SK-N-SH treated with all-trans-retinoic acid at 6 μM for 48 hours (cell line): Measurements from ENCODE around the gene MOCS3.

Experiments used
- ATAC-seq: fragments of 200-7000 bp; cut with Tn5 transposase; 3 replicates; pipeline ENCODE4 v1.9.1; 2020; ENCODE audit warnings: mild to moderate bottlenecking, moderate library complexity
- ARNTL ChIP-seq: fragments of 450-650 bp; formaldehyde crosslinking; IDR thresholded peaks from 2 replicates; pipeline ENCODE4 v1.5.0; 2020; ENCODE audit warnings: low read depth, mild to moderate bottlenecking, moderate library complexity, borderline replicate concordance
- BACH2 ChIP-seq: fragments of 250-450 bp; sonication (Bioruptor Pico); IDR thresholded peaks from 2 replicates; pipeline ENCODE4 v1.9.0; 2021; ENCODE audit warnings: mild to moderate bottlenecking, borderline replicate concordance
- CREB5 ChIP-seq: fragments of 250-450 bp; sonication (Bioruptor Pico); IDR thresholded peaks from 2 replicates; pipeline ENCODE4 v1.5.1; 2020; ENCODE audit warnings: low read depth, mild to moderate bottlenecking, moderate library complexity
- CSDC2 ChIP-seq: fragments of 250-450 bp; sonication (Bioruptor Pico); IDR thresholded peaks from 2 replicates; pipeline ENCODE4 v1.5.0; 2020; ENCODE audit warnings: mild to moderate bottlenecking, moderate library complexity
- ESRRG ChIP-seq: fragments of 250-450 bp; sonication (Bioruptor Pico); IDR thresholded peaks from 2 replicates; pipeline ENCODE4 v1.6.1; 2021; ENCODE audit warnings: mild to moderate bottlenecking
- GLIS3 ChIP-seq: fragments of 250-450 bp; sonication (Bioruptor Pico); IDR thresholded peaks from 2 replicates; pipeline ENCODE4 v1.5.0; 2020; ENCODE audit warnings: mild to moderate bottlenecking, moderate library complexity
- ISL1 ChIP-seq: fragments of 250-450 bp; sonication (Bioruptor Pico); IDR thresholded peaks from 2 replicates; pipeline ENCODE4 v2.1.2; 2022; ENCODE audit warnings: mild to moderate bottlenecking, moderate library complexity
- OSR1 ChIP-seq: fragments of 250-450 bp; sonication (Bioruptor Pico); IDR thresholded peaks from 2 replicates; pipeline ENCODE4 v1.8.0; 2022; ENCODE audit warnings: moderate library complexity, mild to moderate bottlenecking, inconsistent platforms
- PATZ1 ChIP-seq: fragments of 250-450 bp; sonication (Bioruptor Pico); IDR thresholded peaks from 2 replicates; pipeline ENCODE4 v1.8.0; 2020; ENCODE audit warnings: mild to moderate bottlenecking, moderate library complexity, borderline replicate concordance
- RARB ChIP-seq: fragments of 250-450 bp; sonication (Bioruptor Pico); IDR thresholded peaks from 2 replicates; pipeline ENCODE4 v1.8.0; 2021; ENCODE audit warnings: mild to moderate bottlenecking, moderate library complexity
- SNAI2 ChIP-seq: fragments of 250-450 bp; sonication (Bioruptor Pico); IDR thresholded peaks from 2 replicates; pipeline ENCODE4 v1.5.0; 2020; ENCODE audit warnings: mild to moderate bottlenecking, moderate library complexity
- TCF4 ChIP-seq: fragments of 250-450 bp; sonication (Bioruptor Pico); IDR thresholded peaks from 2 replicates; pipeline ENCODE4 v1.8.0; 2021; ENCODE audit warnings: mild to moderate bottlenecking, moderate library complexity, borderline replicate concordance
- TSHZ2 ChIP-seq: fragments of 250-450 bp; sonication (Bioruptor Pico); IDR thresholded peaks from 2 replicates; pipeline ENCODE4 v1.5.0; 2020; ENCODE audit warnings: mild to moderate bottlenecking, moderate library complexity
- ZC3H10 ChIP-seq: fragments of 250-450 bp; sonication (Bioruptor Pico); IDR thresholded peaks from 2 replicates; pipeline ENCODE4 v1.5.1; 2021; ENCODE audit warnings: mild to moderate bottlenecking, moderate library complexity
- ZFP3 ChIP-seq: fragments of 250-450 bp; sonication (Bioruptor Pico); IDR thresholded peaks from 2 replicates; pipeline ENCODE4 v1.5.0; 2020; ENCODE audit warnings: mild to moderate bottlenecking, moderate library complexity
- ZFP30 ChIP-seq: fragments of 450-650 bp; formaldehyde crosslinking; IDR thresholded peaks from 2 replicates; pipeline ENCODE4 v1.5.0; 2022; ENCODE audit warnings: mild to moderate bottlenecking, moderate library complexity
- ZNF565 ChIP-seq: fragments of 450-650 bp; formaldehyde crosslinking; conservative IDR thresholded peaks from 2 replicates; pipeline ENCODE4 v1.5.0; 2020; ENCODE audit warnings: low read depth, mild to moderate bottlenecking, moderate library complexity
- ZNF70 ChIP-seq: fragments of 450-650 bp; formaldehyde crosslinking; IDR thresholded peaks from 2 replicates; pipeline ENCODE4 v1.5.0; 2020; ENCODE audit warnings: mild to moderate bottlenecking, moderate library complexity
- ZNF8 ChIP-seq: fragments of 450-650 bp; formaldehyde crosslinking; IDR thresholded peaks from 2 replicates; pipeline ENCODE4 v1.5.0; 2020; ENCODE audit warnings: mild to moderate bottlenecking, moderate library complexity
- TF ChIP-seq, protein P1 (sequence below): fragments of 250-450 bp; sonication (Bioruptor Pico); IDR thresholded peaks from 2 replicates; pipeline ENCODE4 v1.5.1; 2021; ENCODE audit warnings: mild to moderate bottlenecking, moderate library complexity

Gene MOCS3

GRCh38 chr20:50980851-50981713 is 22.5 kb downstream of the MOCS3 start:
- peak; percentile 69 for ATAC-seq
- no peak for TF ChIP-seq ESRRG (CRISPR knock-in tag)
- no peak for TF ChIP-seq BACH2
- TF ChIP-seq TSHZ2 (CRISPR knock-in tag), result no peak
- TF ChIP-seq GLIS3, result no peak
- TF ChIP-seq OSR1 (CRISPR knock-in tag), result no peak
- no peak for TF ChIP-seq ISL1 (CRISPR knock-in tag)
- no peak for TF ChIP-seq CREB5 (CRISPR knock-in tag)
- TF ChIP-seq ZC3H10 (CRISPR knock-in tag), result no peak
- TF ChIP-seq ZFP3 (CRISPR knock-in tag), result no peak
- TF ChIP-seq, protein P1, sequence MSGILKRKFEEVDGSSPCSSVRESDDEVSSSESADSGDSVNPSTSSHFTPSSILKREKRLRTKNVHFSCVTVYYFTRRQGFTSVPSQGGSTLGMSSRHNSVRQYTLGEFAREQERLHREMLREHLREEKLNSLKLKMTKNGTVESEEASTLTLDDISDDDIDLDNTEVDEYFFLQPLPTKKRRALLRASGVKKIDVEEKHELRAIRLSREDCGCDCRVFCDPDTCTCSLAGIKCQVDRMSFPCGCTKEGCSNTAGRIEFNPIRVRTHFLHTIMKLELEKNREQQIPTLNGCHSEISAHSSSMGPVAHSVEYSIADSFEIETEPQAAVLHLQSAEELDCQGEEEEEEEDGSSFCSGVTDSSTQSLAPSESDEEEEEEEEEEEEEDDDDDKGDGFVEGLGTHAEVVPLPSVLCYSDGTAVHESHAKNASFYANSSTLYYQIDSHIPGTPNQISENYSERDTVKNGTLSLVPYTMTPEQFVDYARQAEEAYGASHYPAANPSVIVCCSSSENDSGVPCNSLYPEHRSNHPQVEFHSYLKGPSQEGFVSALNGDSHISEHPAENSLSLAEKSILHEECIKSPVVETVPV, result no peak
- no peak for TF ChIP-seq SNAI2

GRCh38 chr20:50981714-50982048 is 23.1 kb downstream of the MOCS3 start:
- no peak for ATAC-seq
- TF ChIP-seq RARB (CRISPR knock-in tag) (no peak), ZC3H10 (CRISPR knock-in tag) (no peak), ESRRG (CRISPR knock-in tag) (no peak), CSDC2 (CRISPR knock-in tag) (no peak), ARNTL (CRISPR knock-in tag) (no peak), PATZ1 (no peak), SNAI2 (no peak), TCF4 (CRISPR knock-in tag) (no peak), ZFP30 (CRISPR knock-in tag) (no peak), OSR1 (CRISPR knock-in tag) (no peak), BACH2 (no peak), ZNF8 (CRISPR knock-in tag) (no peak), ZNF70 (CRISPR knock-in tag) (no peak), TSHZ2 (CRISPR knock-in tag) (no peak), GLIS3 (no peak), ZNF565 (no peak)
- TF ChIP-seq, protein P1, result no peak
